ENCODE measurements around the gene ITPRID1. TPM values are rescaled to one million over a fixed set of nuclear protein-coding genes. Genes with fewer than 3 reads are reported as not detected.
"Not testable (repeated sequence)": the region's sequence is repeated elsewhere in the genome, so short reads cannot be mapped to it uniquely, and the experiment has no call there.

The ITPRID1 gene
- total RNA-seq, 1 donor from 2014 or later = not detected

DNA sequence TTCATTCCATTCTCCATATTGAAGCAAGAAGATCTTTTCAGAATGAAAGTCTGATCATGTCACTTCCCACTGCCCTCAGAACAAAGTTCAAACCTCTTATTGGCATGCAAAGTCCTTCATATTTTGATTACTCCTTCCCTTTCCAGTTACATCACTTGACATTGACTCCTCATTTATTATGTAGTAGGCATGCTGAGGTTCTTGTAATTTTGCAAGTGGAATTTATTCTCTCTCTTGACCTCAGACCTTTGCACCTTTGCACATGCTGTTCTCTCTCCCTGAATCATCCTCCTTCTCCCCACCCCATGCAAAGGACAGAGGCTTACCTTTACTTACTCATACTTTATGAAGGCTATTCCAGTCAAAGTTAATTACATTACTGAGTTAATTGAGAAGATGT, 13.0 kb downstream of the ITPRID1 start:
- no peaks in the 10 kb centered on the region for H3K4me1 Mint-ChIP-seq (ENCODE audit: low read depth)
- no peaks in the 10 kb centered on the region for H3K27me3 Mint-ChIP-seq (ENCODE audit: insufficient read depth)
- DNase-seq (ENCODE audit: low spot score) = no peak
- no peaks in the 10 kb centered on the region for H3K9me3 Mint-ChIP-seq
- no peak overlapping the region for H3K4me3 Mint-ChIP-seq
- no peak overlapping the region for H3K27ac Mint-ChIP-seq
- H3K36me3 Mint-ChIP-seq (ENCODE audit: low read depth) = no peaks in the 10 kb centered on the region
- intact Hi-C loops (cut with micrococcal nuclease) = no loop called here

- H3K27me3 Mint-ChIP-seq (ENCODE audit: insufficient read depth) = no peaks in the 10 kb centered on the region
- H3K9me3 Mint-ChIP-seq = no peaks in the 10 kb centered on the region
- H3K27ac Mint-ChIP-seq = no peak overlapping the region
- no peak overlapping the region for H3K4me3 Mint-ChIP-seq
- no peaks in the 10 kb centered on the region for H3K36me3 Mint-ChIP-seq (ENCODE audit: low read depth)
- H3K4me1 Mint-ChIP-seq (ENCODE audit: low read depth) = no peaks in the 10 kb centered on the region
- DNase-seq (ENCODE audit: low spot score) = no peak
- intact Hi-C loops (cut with micrococcal nuclease) = no loop called here
Measured at GRCh38 chr7:31529103-31529502, 15.2 kb downstream of the ITPRID1 start.

DNA sequence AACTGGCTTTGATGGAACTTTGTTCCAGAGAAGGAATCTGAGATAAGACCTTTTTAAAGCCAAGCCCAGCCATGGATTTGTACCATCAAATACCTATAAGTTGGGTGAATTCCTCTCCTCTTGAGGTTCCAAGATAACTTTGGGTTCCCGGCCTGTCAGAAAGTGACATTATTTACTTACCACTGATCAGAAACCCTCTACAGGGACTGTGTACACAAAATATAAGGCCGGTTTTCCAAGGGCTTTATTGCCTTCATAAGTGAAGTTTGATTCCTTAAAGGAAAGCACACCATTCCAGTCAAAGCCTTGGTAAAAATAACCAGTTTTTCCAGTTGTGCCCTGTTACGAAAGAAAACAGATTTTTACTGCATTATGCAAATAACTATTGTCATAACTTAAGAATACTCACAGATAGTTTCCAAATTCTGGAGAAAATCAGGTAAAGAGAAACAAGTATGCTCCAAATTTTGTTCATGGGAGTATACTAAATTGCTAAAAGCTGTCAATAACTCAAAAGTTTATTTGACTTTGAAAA, 26.8 kb downstream of the ITPRID1 start:
- H3K4me3 Mint-ChIP-seq; intact Hi-C loops (cut with micrococcal nuclease); H3K27me3 Mint-ChIP-seq (ENCODE audit: insufficient read depth); H3K36me3 Mint-ChIP-seq (ENCODE audit: low read depth); H3K4me1 Mint-ChIP-seq (ENCODE audit: low read depth); DNase-seq (ENCODE audit: low spot score); H3K9me3 Mint-ChIP-seq; H3K27ac Mint-ChIP-seq: not testable (repeated sequence)

DNA sequence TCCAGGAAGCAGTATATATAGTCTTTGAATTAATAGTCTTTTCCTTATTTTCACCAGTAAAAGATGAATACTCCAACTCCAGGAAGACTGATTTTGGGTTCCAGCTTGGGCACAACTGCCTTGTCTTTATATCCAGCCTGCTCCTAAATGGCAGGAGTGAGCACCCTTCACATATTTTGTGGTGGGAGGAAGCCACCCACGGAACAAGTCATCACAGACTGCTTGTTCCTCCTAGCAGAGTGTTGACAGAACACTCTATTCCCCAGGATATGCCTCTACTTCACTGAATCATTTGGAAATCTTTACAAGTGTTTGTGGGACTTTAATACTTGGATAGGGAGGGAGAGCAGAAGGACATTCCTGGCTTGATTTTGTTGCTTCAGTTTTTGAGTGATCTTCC, 31.7 kb downstream of the ITPRID1 start:
- no peaks in the 10 kb centered on the region for H3K27me3 Mint-ChIP-seq (ENCODE audit: insufficient read depth)
- no peaks in the 10 kb centered on the region for H3K9me3 Mint-ChIP-seq
- intact Hi-C loops (cut with micrococcal nuclease) = no loop called here
- H3K27ac Mint-ChIP-seq = no peak overlapping the region
- H3K4me3 Mint-ChIP-seq = no peak overlapping the region
- no peak for DNase-seq (ENCODE audit: low spot score)
- H3K36me3 Mint-ChIP-seq (ENCODE audit: low read depth) = no peaks in the 10 kb centered on the region
- H3K4me1 Mint-ChIP-seq (ENCODE audit: low read depth) = no peaks in the 10 kb centered on the region

DNA sequence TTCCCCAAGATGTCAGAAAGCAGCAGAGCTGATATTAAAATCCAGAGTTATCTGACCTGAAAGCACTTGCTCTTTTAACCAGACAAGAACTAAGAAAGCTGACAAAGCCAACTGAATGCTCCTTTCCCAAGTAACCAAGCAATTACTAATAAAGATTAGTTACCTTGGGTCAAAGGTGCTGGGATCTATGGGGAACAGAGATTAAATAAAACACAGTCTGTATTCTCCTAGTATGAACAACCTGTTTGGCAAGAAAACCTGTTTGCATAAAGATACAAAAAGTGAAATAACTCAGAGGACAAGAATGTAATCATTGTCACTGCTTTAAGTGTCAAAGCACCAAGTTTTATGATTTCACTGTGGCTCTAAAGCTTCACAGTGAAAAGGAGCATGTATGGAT, 35.7 kb downstream of the ITPRID1 start:
- no peaks in the 10 kb centered on the region for H3K36me3 Mint-ChIP-seq (ENCODE audit: low read depth)
- H3K9me3 Mint-ChIP-seq = no peaks in the 10 kb centered on the region
- no peak overlapping the region for H3K4me3 Mint-ChIP-seq
- H3K27me3 Mint-ChIP-seq (ENCODE audit: insufficient read depth) = no peaks in the 10 kb centered on the region
- DNase-seq (ENCODE audit: low spot score) = no peak
- no peaks in the 10 kb centered on the region for H3K4me1 Mint-ChIP-seq (ENCODE audit: low read depth)
- no peak overlapping the region for H3K27ac Mint-ChIP-seq
- intact Hi-C loops (cut with micrococcal nuclease) = no loop called here

GRCh38 chr7:31550432-31550831, 36.5 kb downstream of the ITPRID1 start:
- no peaks in the 10 kb centered on the region for H3K9me3 Mint-ChIP-seq

DNA sequence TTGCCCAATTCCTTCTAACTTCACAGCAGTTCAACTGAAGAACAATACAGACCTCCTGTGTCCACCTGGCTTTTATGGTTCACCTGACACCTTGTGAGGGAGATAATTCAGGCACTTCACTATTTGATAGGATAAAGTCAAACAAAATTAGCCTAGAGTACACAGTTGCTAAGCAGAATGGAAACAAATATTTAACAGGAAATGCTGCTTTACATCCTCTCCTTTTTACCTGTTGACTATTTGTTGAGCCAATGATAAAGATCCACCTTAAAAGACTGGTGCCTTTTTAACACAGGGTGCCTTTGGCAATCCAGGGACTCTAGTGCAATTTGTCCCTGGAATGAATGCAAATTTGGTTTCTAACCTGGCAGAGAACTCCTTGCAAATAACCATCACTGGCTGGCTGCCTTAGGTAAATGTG, 39.8 kb downstream of the ITPRID1 start:
- Mint-ChIP-seq H3K27ac (no peak overlapping the region), H3K27me3 (ENCODE audit: insufficient read depth) (no peaks in the 10 kb centered on the region)
- intact Hi-C loops (cut with micrococcal nuclease) = no loop called here

More at GRCh38 chr7:31550432-31550831, 36.5 kb downstream of the ITPRID1 start:
- DNase-seq (ENCODE audit: low spot score) = no peak
- Mint-ChIP-seq H3K36me3 (ENCODE audit: low read depth) (no peaks in the 10 kb centered on the region), H3K27me3 (ENCODE audit: insufficient read depth) (no peaks in the 10 kb centered on the region), H3K4me1 (ENCODE audit: low read depth) (no peaks in the 10 kb centered on the region), H3K27ac (no peak overlapping the region), H3K4me3 (no peak overlapping the region)
- intact Hi-C loops (cut with micrococcal nuclease) = no loop called here

GRCh38 chr7:31562002-31562401, 48.1 kb downstream of the ITPRID1 start:
- intact Hi-C loops (cut with micrococcal nuclease) = no loop called here
- Mint-ChIP-seq H3K9me3 (peaks cover 2% of the 10 kb centered on the region), H3K36me3 (ENCODE audit: low read depth) (no peaks in the 10 kb centered on the region), H3K4me3 (no peak overlapping the region), H3K4me1 (ENCODE audit: low read depth) (no peaks in the 10 kb centered on the region), H3K27ac (no peak overlapping the region), H3K27me3 (ENCODE audit: insufficient read depth) (no peaks in the 10 kb centered on the region)
- DNase-seq (ENCODE audit: low spot score) = no peak

More for the DNA sequence above, 39.8 kb downstream of the ITPRID1 start:
- H3K4me1 Mint-ChIP-seq (ENCODE audit: low read depth) = no peaks in the 10 kb centered on the region
- no peak for DNase-seq (ENCODE audit: low spot score)
- H3K9me3 Mint-ChIP-seq = no peaks in the 10 kb centered on the region
- no peak overlapping the region for H3K4me3 Mint-ChIP-seq
- no peaks in the 10 kb centered on the region for H3K36me3 Mint-ChIP-seq (ENCODE audit: low read depth)

DNA sequence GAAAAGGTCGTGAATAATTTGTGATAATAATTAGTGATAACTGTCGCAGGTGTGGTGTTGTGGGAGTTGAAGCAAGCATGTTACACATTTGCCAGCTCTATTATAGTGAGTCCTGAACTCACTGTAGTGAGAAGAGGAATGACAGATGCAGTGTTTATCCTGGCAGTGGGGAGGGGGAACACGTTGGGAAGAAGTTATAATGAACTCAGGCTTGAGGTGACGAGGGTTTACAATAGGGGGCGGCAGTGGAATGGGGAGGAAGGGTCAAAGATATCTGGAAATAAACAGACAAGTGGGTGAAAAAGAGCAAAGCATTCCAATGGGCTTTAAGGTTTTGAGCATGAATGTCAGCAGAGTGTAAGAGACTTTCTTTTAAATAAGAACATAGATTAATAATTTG, 49.6 kb downstream of the ITPRID1 start:
- Mint-ChIP-seq H3K9me3 (peaks cover 2% of the 10 kb centered on the region), H3K36me3 (ENCODE audit: low read depth) (no peaks in the 10 kb centered on the region), H3K27me3 (ENCODE audit: insufficient read depth) (no peaks in the 10 kb centered on the region), H3K27ac (no peak overlapping the region), H3K4me3 (no peak overlapping the region), H3K4me1 (ENCODE audit: low read depth) (no peaks in the 10 kb centered on the region)
- intact Hi-C loops (cut with micrococcal nuclease) = no loop called here
- DNase-seq (ENCODE audit: low spot score) = no peak

DNA sequence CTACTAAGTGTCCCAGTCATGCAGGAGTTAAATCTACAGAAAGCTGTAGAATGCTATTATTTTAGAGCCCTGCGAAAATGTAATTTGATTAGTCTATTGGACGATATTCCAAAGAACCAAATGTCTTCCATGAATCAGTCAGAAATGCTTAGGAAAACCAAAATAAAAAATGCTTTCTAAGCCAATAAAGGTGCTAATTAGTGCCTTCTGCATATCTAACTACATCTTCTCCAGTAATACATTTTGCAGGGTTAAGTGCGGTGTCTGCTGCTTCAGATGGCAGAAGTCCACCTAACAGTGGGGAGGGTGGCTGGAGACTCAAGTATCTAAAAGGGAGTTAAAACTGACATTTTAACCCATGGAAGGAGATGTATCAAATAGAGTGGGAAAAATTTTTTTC, 50.1 kb downstream of the ITPRID1 start:
- Mint-ChIP-seq H3K9me3 (peaks cover 2% of the 10 kb centered on the region), H3K4me3 (no peak overlapping the region), H3K27ac (no peak overlapping the region), H3K4me1 (ENCODE audit: low read depth) (no peaks in the 10 kb centered on the region), H3K36me3 (ENCODE audit: low read depth) (no peaks in the 10 kb centered on the region), H3K27me3 (ENCODE audit: insufficient read depth) (no peaks in the 10 kb centered on the region)
- intact Hi-C loops (cut with micrococcal nuclease) = no loop called here
- no peak for DNase-seq (ENCODE audit: low spot score)

DNA sequence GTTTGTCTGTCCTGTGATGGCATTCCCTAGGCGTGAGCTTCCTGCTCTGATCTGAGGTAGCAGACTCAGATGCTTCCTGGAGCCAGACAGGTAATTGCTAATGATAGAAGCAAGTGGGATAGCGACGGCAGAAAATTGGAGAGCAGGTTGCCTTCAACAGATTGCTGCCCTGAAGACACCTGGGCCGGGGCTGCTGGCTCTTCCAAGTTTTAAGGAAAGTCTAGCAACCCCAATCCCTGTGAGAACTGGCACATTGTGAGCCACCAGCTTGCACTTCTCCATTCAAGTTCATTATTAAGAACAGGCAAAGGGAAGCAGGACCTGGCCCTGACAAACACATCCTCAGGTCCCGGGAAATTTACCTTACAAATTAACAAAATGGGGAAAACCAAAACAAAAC, 50.8 kb downstream of the ITPRID1 start:
- Mint-ChIP-seq H3K27me3 (ENCODE audit: insufficient read depth) (no peaks in the 10 kb centered on the region), H3K4me1 (ENCODE audit: low read depth) (no peaks in the 10 kb centered on the region), H3K4me3 (no peak overlapping the region), H3K36me3 (ENCODE audit: low read depth) (no peaks in the 10 kb centered on the region), H3K27ac (no peak overlapping the region), H3K9me3 (peaks cover 2% of the 10 kb centered on the region)
- DNase-seq (ENCODE audit: low spot score) = no peak
- intact Hi-C loops (cut with micrococcal nuclease) = no loop called here

DNA sequence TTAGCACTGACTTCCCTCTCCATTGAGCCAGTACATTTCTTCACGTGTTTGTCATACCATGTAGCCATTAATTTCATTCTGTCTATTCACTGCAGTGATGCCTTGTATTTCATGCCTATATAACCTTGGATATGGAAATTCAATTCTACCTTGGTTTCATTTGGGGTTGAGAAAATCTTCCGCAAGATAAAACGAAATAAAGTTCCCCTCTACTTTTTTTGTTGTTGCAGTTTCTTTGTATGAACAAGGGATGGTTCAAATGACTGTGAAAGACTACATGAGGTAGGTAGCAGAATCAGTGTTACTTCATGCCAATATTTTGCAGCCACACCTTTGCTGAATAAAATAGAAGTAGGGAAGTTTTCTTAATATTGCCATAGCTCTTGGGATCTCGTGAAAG, 55.6 kb downstream of the ITPRID1 start:
- H3K36me3 Mint-ChIP-seq (ENCODE audit: low read depth) = no peaks in the 10 kb centered on the region
- DNase-seq (ENCODE audit: low spot score) = no peak
- H3K4me1 Mint-ChIP-seq (ENCODE audit: low read depth) = no peaks in the 10 kb centered on the region
- peaks cover 2% of the 10 kb centered on the region for H3K9me3 Mint-ChIP-seq
- intact Hi-C loops (cut with micrococcal nuclease) = no loop called here
- no peaks in the 10 kb centered on the region for H3K27me3 Mint-ChIP-seq (ENCODE audit: insufficient read depth)
- no peak overlapping the region for H3K4me3 Mint-ChIP-seq
- H3K27ac Mint-ChIP-seq = no peak overlapping the region

- no peak overlapping the region for H3K4me3 Mint-ChIP-seq
- no peaks in the 10 kb centered on the region for H3K36me3 Mint-ChIP-seq (ENCODE audit: low read depth)
- H3K4me1 Mint-ChIP-seq (ENCODE audit: low read depth) = no peaks in the 10 kb centered on the region
- no peak for DNase-seq (ENCODE audit: low spot score)
- no peaks in the 10 kb centered on the region for H3K9me3 Mint-ChIP-seq
- H3K27ac Mint-ChIP-seq = no peak overlapping the region
- intact Hi-C loops (cut with micrococcal nuclease) = no loop called here
- H3K27me3 Mint-ChIP-seq (ENCODE audit: insufficient read depth) = no peaks in the 10 kb centered on the region
Measured at GRCh38 chr7:31583526-31583925, 69.6 kb downstream of the ITPRID1 start.

DNA sequence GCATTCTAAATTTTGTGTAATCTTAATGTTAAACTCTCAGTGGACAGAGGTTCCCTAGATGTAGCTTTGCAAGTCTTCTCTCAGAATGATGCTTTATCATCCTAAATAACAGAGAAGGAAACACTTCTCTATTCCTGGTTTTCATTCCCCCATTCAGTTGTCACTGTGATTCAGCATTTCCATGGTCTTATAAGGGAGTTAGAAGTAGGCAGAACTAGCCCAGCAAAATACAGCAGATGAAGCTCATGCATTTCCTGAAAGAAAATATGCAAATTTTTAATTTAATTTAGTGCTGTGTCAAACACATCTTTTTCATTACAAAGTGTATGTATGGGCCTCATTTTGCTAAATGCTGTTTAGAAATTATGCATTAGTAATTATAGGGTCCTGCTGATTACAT, 70.1 kb downstream of the ITPRID1 start:
- Mint-ChIP-seq H3K9me3 (no peaks in the 10 kb centered on the region), H3K27ac (no peak overlapping the region), H3K4me3 (no peak overlapping the region), H3K4me1 (ENCODE audit: low read depth) (no peaks in the 10 kb centered on the region), H3K27me3 (ENCODE audit: insufficient read depth) (no peaks in the 10 kb centered on the region), H3K36me3 (ENCODE audit: low read depth) (no peaks in the 10 kb centered on the region)
- no peak for DNase-seq (ENCODE audit: low spot score)
- intact Hi-C loops (cut with micrococcal nuclease) = no loop called here

All from activated T-helper 1 cell treated with anti-CD3 and anti-CD28 coated beads, Interleukin-12 subunit alpha, Interleukin-12 subunit beta, Interleukin-2, Interleukin-4 antibody, amounts not matched to agents 30 ng/mL and 10 ng/mL and 1 ng/mL, durations not matched to agents 14 hours and 24 hours and 36 hours (primary cell).